Esophagus squamous epithelium (tissue), 5 donors: ENCODE measurements around the gene FOXR1. TPM values are rescaled to one million over a fixed set of nuclear protein-coding genes. Genes with fewer than 3 reads are reported as not detected.
A peak's percentile ranks its signal among the peaks of the same experiment; 100 is the strongest.
"Not testable (repeated sequence)": the region's sequence is repeated elsewhere in the genome, so short reads cannot be mapped to it uniquely, and the experiment has no call there.

Source experiments
- DNase-seq: peaks from one replicate; lab custom pipeline; 2025; lab: John Stamatoyannopoulos, UW
- H3K27ac ChIP-seq, 4 donors: fragments of 200-600 bp; sonication (generic); one replicate each; pipeline ENCODE4 v1.5.1; 2016 to 2019; ENCODE audit warnings: mild to moderate bottlenecking in 1 of 4
- H3K27me3 ChIP-seq, 4 donors: fragments of 200-600 bp; sonication (generic); 1 replicate in 3 of 4; 2 replicates in 1 of 4; pipeline versions ENCODE4 v1.5.1 to v1.6.0; 2017 to 2021; ENCODE audit warnings: antibody characterized with exemption in 1 of 4
- H3K36me3 ChIP-seq, 3 donors: fragments of 200-600 bp; sonication (generic); one replicate each; pipeline ENCODE4 v1.5.1; 2016 to 2019
- H3K4me1 ChIP-seq, 3 donors: fragments of 200-600 bp; sonication (generic); one replicate each; pipeline ENCODE4 v1.5.1; 2017 to 2019
- H3K4me3 ChIP-seq, 4 donors: fragments of 200-600 bp; sonication (generic); 1 replicate in 3 of 4; 2 replicates in 1 of 4; pipeline ENCODE4 v1.5.1; 2016 to 2019; ENCODE audit warnings: mild to moderate bottlenecking in 2 of 4, moderate library complexity in 1 of 4
- H3K9me3 ChIP-seq, 3 donors: fragments of 200-600 bp; sonication (generic); one replicate each; pipeline ENCODE4 v1.5.1; 2016 to 2019
- CTCF ChIP-seq, 6 experiments: fragments of 450-650 bp in 4 of 6; fragments of 200-600 bp in 2 of 6; sonication (generic) in 2 of 6; IDR thresholded peaks; one replicate each; pipeline ENCODE4 v1.5.1; 2016 to 2019; ENCODE audit warnings: antibody characterized with exemption in 6 of 6, mild to moderate bottlenecking in 4 of 6, moderate library complexity in 4 of 6
- POLR2A ChIP-seq, 4 donors: fragments of 450-650 bp; IDR thresholded peaks; one replicate each; pipeline ENCODE4 v1.6.1; 2017; ENCODE audit warnings: antibody characterized with exemption in 4 of 4, mild to moderate bottlenecking in 4 of 4, moderate library complexity in 3 of 4
- WGBS, 2 donors: methylation state at CpG; one replicate each; pipeline ENCODE4 v1.1.5; 2018; 5-methylcytosine and 5-hydroxymethylcytosine counted together
- intact Hi-C: fragments of 100-400 bp; cut with DNase I; formaldehyde crosslinking; loops from one replicate; pipeline ENCODE4 v1.15.0; 2022
- total RNA-seq, 4 donors: library from RNA; depleted of rRNA; stranded (reverse); fragments of >200 nt; gene quantifications; one replicate each; pipeline ENCODE4 v1.1.0, GENCODE V29; 2016
- donor health status: DM: yes; HTN: yes; CAD: no.

FOXR1 gene
- total RNA-seq, 4 donors from 2014 or later = not detected

DNA sequence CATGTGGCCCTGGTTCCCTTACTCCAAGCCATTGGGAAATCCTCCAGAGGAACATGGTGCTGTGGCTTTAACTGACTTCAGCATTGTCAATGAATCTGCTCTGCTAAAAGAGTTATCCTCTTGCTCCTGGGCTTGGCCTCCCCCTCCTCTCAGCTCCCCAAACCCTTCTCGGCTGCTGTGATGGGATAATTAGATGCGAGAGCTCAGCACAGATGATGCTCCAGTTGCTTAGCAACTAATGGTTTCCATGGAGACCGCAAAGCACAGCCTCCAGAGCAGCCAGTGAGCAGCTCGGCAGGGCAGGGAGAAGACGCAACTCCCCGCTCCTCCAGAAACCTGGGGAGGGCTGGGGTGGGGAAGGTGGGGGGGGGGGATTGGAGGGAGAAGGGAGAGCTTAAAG, 18.3 kb upstream of the FOXR1 start:
- Histone ChIP-seq H3K27ac (no peak overlapping the region), H3K9me3 (no peaks in the 10 kb centered on the region), H3K4me1 (peaks cover 0 to 11% (median 0%) of the 10 kb centered on the region in 3 donors), H3K36me3 (no peaks in the 10 kb centered on the region), H3K27me3 (peaks cover 0 to 36% (median 0%) of the 10 kb centered on the region in 4 donors), H3K4me3 (no peak overlapping the region)
- WGBS, 2 donors = 52 to 58% methylated on average over 2 of the region's 6 CpGs
- TF ChIP-seq CTCF (IDR thresholded peaks at IDR 0.05) (no peak), POLR2A (IDR thresholded peaks at IDR 0.05) (no peak)
- intact Hi-C loops = loop anchor here (10.0 kb wide), 1 partner anchor 48 kb away; no protein-coding TSS in a partner anchor
- no peak for DNase-seq

DNA sequence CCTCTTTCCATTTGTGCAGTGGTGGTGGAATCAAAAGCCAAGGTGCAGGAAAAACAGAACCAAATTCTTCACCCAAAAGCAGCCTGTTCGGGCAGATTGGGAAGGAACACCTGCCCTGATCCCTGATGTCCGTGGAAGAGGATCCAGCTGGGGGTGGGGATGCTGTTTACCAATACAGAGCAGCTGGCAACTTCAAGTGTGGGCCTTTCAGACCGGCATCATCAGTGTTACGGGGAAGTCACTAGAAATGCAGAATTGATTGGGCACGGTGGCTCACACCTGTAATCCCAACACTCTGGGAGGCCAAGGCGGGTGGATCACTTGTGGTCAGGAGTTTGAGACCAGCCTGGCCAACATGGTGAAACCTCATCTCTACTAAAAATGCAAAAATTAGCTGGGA, 17.6 kb upstream of the FOXR1 start:
- H3K27ac ChIP-seq, H3K36me3 ChIP-seq, H3K4me3 ChIP-seq, DNase-seq, H3K9me3 ChIP-seq: not testable (repeated sequence)
- 40 to 75% methylated on average over 3 to 5 of the region's 6 CpGs for WGBS, 2 donors
- intact Hi-C loops = loop anchor here (10.0 kb wide), 1 partner anchor 49 kb away; no protein-coding TSS in a partner anchor
- Histone ChIP-seq H3K4me1 (peaks cover 0 to 11% (median 0%) of the 10 kb centered on the region in 3 donors), H3K27me3 (peaks cover 0 to 36% (median 0%) of the 10 kb centered on the region in 4 donors)

DNA sequence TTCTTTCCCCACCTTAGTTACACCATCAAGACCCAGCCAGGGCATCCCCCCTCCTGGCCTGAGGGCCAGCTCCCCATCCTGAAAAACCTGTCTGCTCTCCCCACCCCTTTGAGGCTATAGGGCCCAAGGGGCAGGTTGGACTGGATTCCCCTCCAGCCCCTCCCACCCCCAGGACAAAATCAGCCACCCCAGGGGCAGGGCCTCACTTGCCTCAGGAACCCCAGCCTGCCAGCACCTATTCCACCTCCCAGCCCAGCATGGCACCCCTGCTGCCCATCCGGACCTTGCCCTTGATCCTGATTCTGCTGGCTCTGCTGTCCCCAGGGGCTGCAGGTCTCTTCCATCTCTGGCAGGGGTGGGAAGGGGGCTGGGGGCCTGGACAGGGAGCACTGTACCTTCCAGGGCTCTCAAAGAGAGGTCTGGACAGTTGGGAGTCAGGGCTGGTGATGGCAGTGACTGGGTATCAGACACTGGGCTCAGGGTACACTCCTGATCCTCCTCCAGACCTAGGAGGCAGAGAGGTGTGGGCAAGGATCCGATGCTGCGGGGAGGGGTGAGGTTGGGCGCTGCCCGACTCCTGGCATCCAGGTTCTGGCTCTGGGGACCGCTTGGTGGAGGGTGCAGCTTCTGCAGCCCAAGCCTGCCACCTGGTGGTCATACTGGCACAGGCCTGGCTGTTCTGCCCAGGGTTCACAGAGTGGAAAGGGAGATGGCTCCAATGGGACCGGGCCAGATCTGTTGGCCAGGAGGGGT, 15.3 kb upstream of the FOXR1 start, which contains the start of gene UPK2:
Gene UPK2 (plus strand): TSS at position 205 of the 753 bp plus-strand sequence. CDS start 53 bp downstream, at position 258.
- intact Hi-C loops = loop anchor here (5.0 to 10.0 kb wide), 2 partner anchors 51 to 264 kb away; no protein-coding TSS in a partner anchor
- peaks cover 0 to 30% (median 0%) of the 10 kb centered on the region in 4 donors for H3K27me3 ChIP-seq
- H3K4me1 ChIP-seq = peaks cover 0 to 11% (median 0%) of the 10 kb centered on the region in 3 donors
- H3K4me3 ChIP-seq = no peak within 1 kb of the TSS
- TF ChIP-seq CTCF (IDR thresholded peaks at IDR 0.05) (peak; percentile 80 to 98 (median 96)), POLR2A (IDR thresholded peaks at IDR 0.05) (no peak)
- peak; percentile 14 for DNase-seq
- no peak within 1 kb of the TSS for H3K27ac ChIP-seq
- WGBS, 2 donors = 0% methylated on average over 1 to 6 of the region's 7 CpGs
- H3K36me3 ChIP-seq = no peaks in the 10 kb centered on the region
- H3K9me3 ChIP-seq = no peaks in the 10 kb centered on the region

- Histone ChIP-seq H3K27ac (no peak overlapping the region), H3K4me3 (no peak overlapping the region), H3K9me3 (no peaks in the 10 kb centered on the region), H3K36me3 (no peaks in the 10 kb centered on the region), H3K27me3 (peaks cover 0 to 24% (median 0%) of the 10 kb centered on the region in 4 donors), H3K4me1 (peaks cover 0 to 16% (median 0%) of the 10 kb centered on the region in 3 donors)
- DNase-seq = no peak
- intact Hi-C loops = loop anchor here (5.0 to 10.0 kb wide), 2 partner anchors 52 to 265 kb away; no protein-coding TSS in a partner anchor
- 40 to 60% methylated on average over 7 to 10 of the region's 14 CpGs for WGBS, 2 donors
- TF ChIP-seq POLR2A (IDR thresholded peaks at IDR 0.05) (no peak), CTCF (IDR thresholded peaks at IDR 0.05) (no peak)
Observed at GRCh38 chr11:118956847-118957469, 14.6 kb upstream of the FOXR1 start.

GRCh38 chr11:118957549-118957948, 14.0 kb upstream of the FOXR1 start:
- DNase-seq = no peak
- H3K27ac ChIP-seq = no peak overlapping the region
- H3K36me3 ChIP-seq = no peaks in the 10 kb centered on the region
- WGBS, 2 donors = 63 to 83% methylated on average over 5 to 11 of the region's 11 CpGs
- no peak for TF ChIP-seq CTCF (IDR thresholded peaks at IDR 0.05)
- TF ChIP-seq POLR2A (IDR thresholded peaks at IDR 0.05) = no peak
- intact Hi-C loops = loop anchor here (5.0 to 10.0 kb wide), 2 partner anchors 53 to 265 kb away; no protein-coding TSS in a partner anchor
- H3K4me1 ChIP-seq = peaks cover 0 to 18% (median 0%) of the 10 kb centered on the region in 3 donors
- no peaks in the 10 kb centered on the region for H3K9me3 ChIP-seq
- H3K4me3 ChIP-seq = no peak overlapping the region
- peaks cover 0 to 18% (median 0%) of the 10 kb centered on the region in 4 donors for H3K27me3 ChIP-seq
